Esophagus muscularis mucosa (tissue), 4 donors: ENCODE results near the gene C1D. TPM values are rescaled to one million over a fixed set of nuclear protein-coding genes. Genes with fewer than 3 reads are reported as not detected.
"Not testable (repeated sequence)": the region's sequence is repeated elsewhere in the genome, so short reads cannot be mapped to it uniquely, and the experiment has no call there.

Experiments
- DNase-seq: peaks from one replicate; pipeline ENCODE4 v3.0.0-alpha.2; 2017; ENCODE audit errors: extremely low spot score
- H3K27ac ChIP-seq, 4 donors: fragments of 200-600 bp; sonication (generic); replicated peaks in 1 of 4; 1 replicate in 3 of 4; 2 replicates in 1 of 4; pipeline ENCODE4 v1.5.1; 2016 to 2019; ENCODE audit warnings: mild to moderate bottlenecking in 1 of 4
- H3K27me3 ChIP-seq, 4 donors: fragments of 200-600 bp; sonication (generic); one replicate each; pipeline versions ENCODE4 v1.5.1 to v1.6.0; 2016 to 2019
- H3K36me3 ChIP-seq, 4 donors: fragments of 200-600 bp; sonication (generic); one replicate each; pipeline ENCODE4 v1.5.1; 2016 to 2019
- H3K4me1 ChIP-seq, 4 donors: fragments of 200-600 bp; sonication (generic); one replicate each; pipeline ENCODE4 v1.5.1; 2016 to 2019
- H3K4me3 ChIP-seq, 4 donors: fragments of 200-600 bp; sonication (generic); 1 replicate in 2 of 4; 2 replicates in 2 of 4; pipeline ENCODE4 v1.5.1; 2016 to 2019; ENCODE audit warnings: mild to moderate bottlenecking in 4 of 4, moderate library complexity in 1 of 4
- H3K9me3 ChIP-seq, 4 donors: fragments of 200-600 bp; sonication (generic); 1 replicate in 3 of 4; 2 replicates in 1 of 4; pipeline ENCODE4 v1.5.1; 2016 to 2019
- CTCF ChIP-seq, 3 experiments: fragments of 200-600 bp in 2 of 3; fragments of 450-650 bp in 1 of 3; sonication (generic) in 2 of 3; IDR thresholded peaks; one replicate each; pipeline ENCODE4 v1.5.1; 2017 to 2019; ENCODE audit warnings: antibody characterized with exemption in 3 of 3, mild to moderate bottlenecking in 2 of 3, moderate library complexity in 1 of 3
- EP300 ChIP-seq: sonication (generic); formaldehyde crosslinking; IDR thresholded peaks from one replicate; pipeline ENCODE4 v1.6.1; 2017; ENCODE audit warnings: antibody characterized with exemption
- POLR2A ChIP-seq: fragments of 450-650 bp; IDR thresholded peaks from one replicate; pipeline ENCODE4 v1.6.1; 2017; ENCODE audit warnings: antibody characterized with exemption, moderate library complexity, mild to moderate bottlenecking, low read depth
- POLR2AphosphoS5 ChIP-seq, 2 donors: sonication (generic); formaldehyde crosslinking; IDR thresholded peaks; one replicate each; pipeline ENCODE4 v1.6.1; 2017; ENCODE audit warnings: antibody characterized with exemption in 2 of 2
- WGBS: methylation state at CpG from one replicate; pipeline ENCODE4 v1.1.5; 2018; 5-methylcytosine and 5-hydroxymethylcytosine counted together
- intact Hi-C: fragments of 100-400 bp; cut with DNase I; formaldehyde crosslinking; loops from one replicate; pipeline ENCODE4 v1.15.1; 2023
- total RNA-seq, 4 donors: library from RNA; depleted of rRNA; stranded (reverse); fragments of >200 nt; gene quantifications; one replicate each; pipeline versions ENCODE4 v1.1.0 to v1.2.1, GENCODE V29; 2016

C1D gene
- total RNA-seq, 4 donors from 2014 or later, result 19.7 to 41.1 (median 30.8) TPM

GRCh38 chr2:68089961-68090360 is 27.2 kb upstream of the C1D start:
- H3K9me3 ChIP-seq, result no peaks in the 10 kb centered on the region
- H3K4me3 ChIP-seq, result no peak overlapping the region
- no peak overlapping the region for H3K27ac ChIP-seq
- intact Hi-C loops, result no loop called here
- H3K4me1 ChIP-seq, result no peaks in the 10 kb centered on the region
- TF ChIP-seq EP300 (no peak), POLR2A (no peak), POLR2AphosphoS5 (IDR thresholded peaks at IDR 0.05) (no peak), CTCF (IDR thresholded peaks at IDR 0.05) (no peak)
- DNase-seq, result no peak
- WGBS, result 96% methylated on average over 1 of the region's 1 CpG
- H3K27me3 ChIP-seq, result no peaks in the 10 kb centered on the region
- H3K36me3 ChIP-seq, result no peaks in the 10 kb centered on the region

- no peak overlapping the region for H3K4me3 ChIP-seq
- H3K9me3 ChIP-seq, result no peaks in the 10 kb centered on the region
- TF ChIP-seq EP300 (no peak), POLR2AphosphoS5 (IDR thresholded peaks at IDR 0.05) (no peak), POLR2A (no peak), CTCF (IDR thresholded peaks at IDR 0.05) (no peak)
- no peaks in the 10 kb centered on the region for H3K4me1 ChIP-seq
- WGBS, result 97% methylated on average over 2 of the region's 2 CpGs
- DNase-seq, result no peak
- no peaks in the 10 kb centered on the region for H3K36me3 ChIP-seq
- H3K27me3 ChIP-seq, result no peaks in the 10 kb centered on the region
- H3K27ac ChIP-seq, result no peak overlapping the region
- intact Hi-C loops, result no loop called here
Measured at GRCh38 chr2:68088940-68089339, 26.1 kb upstream of the C1D start.

GRCh38 chr2:68086166-68086565 is 23.4 kb upstream of the C1D start:
- no peak for DNase-seq
- TF ChIP-seq POLR2A (no peak), POLR2AphosphoS5 (IDR thresholded peaks at IDR 0.05) (no peak), EP300 (no peak)
- H3K27me3 ChIP-seq, result no peaks in the 10 kb centered on the region
- no peaks in the 10 kb centered on the region for H3K9me3 ChIP-seq
- H3K27ac ChIP-seq, result no peak overlapping the region
- intact Hi-C loops, result no loop called here
- H3K4me1 ChIP-seq, result no peaks in the 10 kb centered on the region
- H3K4me3 ChIP-seq, result no peak overlapping the region
- WGBS, result 83% methylated on average over 4 of the region's 4 CpGs
- no peaks in the 10 kb centered on the region for H3K36me3 ChIP-seq

- H3K9me3 ChIP-seq, result no peaks in the 10 kb centered on the region
- no peak for DNase-seq
- no peak overlapping the region for H3K4me3 ChIP-seq
- intact Hi-C loops, result no loop called here
- 96% methylated on average over 1 of the region's 1 CpG for WGBS
- H3K4me1 ChIP-seq, result no peaks in the 10 kb centered on the region
- no peak for TF ChIP-seq EP300
- no peak for TF ChIP-seq POLR2A
- TF ChIP-seq POLR2AphosphoS5 (IDR thresholded peaks at IDR 0.05), result no peak
- no peak for TF ChIP-seq CTCF (IDR thresholded peaks at IDR 0.05)
- H3K27me3 ChIP-seq, result no peaks in the 10 kb centered on the region
- no peaks in the 10 kb centered on the region for H3K36me3 ChIP-seq
- H3K27ac ChIP-seq, result no peak overlapping the region
Measured at GRCh38 chr2:68083346-68083745, 20.5 kb upstream of the C1D start.

- no peak for DNase-seq
- Histone ChIP-seq H3K9me3 (no peaks in the 10 kb centered on the region), H3K27me3 (no peaks in the 10 kb centered on the region), H3K27ac (no peak overlapping the region), H3K36me3 (no peaks in the 10 kb centered on the region), H3K4me3 (no peak overlapping the region), H3K4me1 (no peaks in the 10 kb centered on the region)
- 84% methylated on average over 6 of the region's 6 CpGs for WGBS
- TF ChIP-seq CTCF (IDR thresholded peaks at IDR 0.05), result no peak
- intact Hi-C loops, result no loop called here
Measured at GRCh38 chr2:68074050-68074449, 11.2 kb upstream of the C1D start.

- intact Hi-C loops, result not testable (repeated sequence)
Measured at GRCh38 chr2:68063797-68064646, 1.2 kb upstream of the C1D start.

More at GRCh38 chr2:68063797-68064646, 1.2 kb upstream of the C1D start:
- H3K36me3 ChIP-seq, H3K9me3 ChIP-seq, H3K27me3 ChIP-seq, H3K27ac ChIP-seq, DNase-seq: not testable (repeated sequence)
- WGBS, result 75% methylated on average over 13 of the region's 19 CpGs
- Histone ChIP-seq H3K4me3 (peak overlapping the region in 2 of 4 donors; percentile 65 to 81), H3K4me1 (peaks cover 25 to 41% (median 35%) of the 10 kb centered on the region in 4 donors)
